Lower lobe of right lung (tissue), 2 donors: Measurements from ENCODE around the gene RSPH10B2. TPM values are rescaled to one million over a fixed set of nuclear protein-coding genes. Genes with fewer than 3 reads are reported as not detected.
"Not testable (repeated sequence)": the region's sequence is repeated elsewhere in the genome, so short reads cannot be mapped to it uniquely, and the experiment has no call there.

Source experiments
- ATAC-seq, 2 donors: fragments of 200-7000 bp; cut with Tn5 transposase; one replicate each; pipeline ENCODE4 v1.9.1; 2020 to 2022; ENCODE audit warnings: mild to moderate bottlenecking in 2 of 2, moderate library complexity in 2 of 2
- DNase-seq: peaks from one replicate; pipeline ENCODE4 v3.0.0-alpha.2; 2020
- H3K27ac ChIP-seq: fragments of 200-600 bp; one replicate; pipeline ENCODE4 v1.8.0; 2022
- H3K27me3 ChIP-seq: fragments of 200-600 bp; one replicate; pipeline ENCODE4 v1.8.0; 2022; ENCODE audit warnings: low read depth
- H3K36me3 ChIP-seq: fragments of 200-600 bp; one replicate; pipeline ENCODE4 v1.8.0; 2022; ENCODE audit warnings: mild to moderate bottlenecking
- H3K4me1 ChIP-seq: fragments of 200-600 bp; one replicate; pipeline ENCODE4 v1.8.0; 2022
- H3K4me3 ChIP-seq: fragments of 200-600 bp; one replicate; pipeline ENCODE4 v1.8.0; 2022; ENCODE audit warnings: mild to moderate bottlenecking
- H3K9me3 ChIP-seq: fragments of 200-600 bp; one replicate; pipeline ENCODE4 v1.8.0; 2022
- CTCF ChIP-seq: fragments of 200-600 bp; IDR thresholded peaks from one replicate; pipeline ENCODE4 v1.8.0; 2022; ENCODE audit warnings: antibody characterized with exemption, mild to moderate bottlenecking
- intact Hi-C: fragments of 100-400 bp; cut with DNase I; formaldehyde crosslinking; loops from one replicate; pipeline ENCODE4 v1.11.0; 2022
- total RNA-seq: library from RNA; stranded (reverse); fragmentation: NEBNext Ultra II Directional; extraction: Animal tissue kit (Norgen Biotek cat#: 25700); gene quantifications from one replicate; pipeline ENCODE4 v1.2.1, GENCODE V29; 2021
- donor health status: DM: no; HTN: yes; CAD: no; lungs with severe emphysema.

Gene RSPH10B2
- total RNA-seq, 1 donor from 2014 or later = 4.8 TPM

GRCh38 chr7:6831018-6831725 lies 77.3 kb downstream of the RSPH10B2 start:
- intact Hi-C loops = no loop called here
- no peak for ATAC-seq
- no peak for TF ChIP-seq CTCF

GRCh38 chr7:6833636-6834035 lies 79.7 kb downstream of the RSPH10B2 start:
- no peak for ATAC-seq
- no peak for TF ChIP-seq CTCF
- H3K9me3 ChIP-seq = no peaks in the 10 kb centered on the region
- peaks cover 7% of the 10 kb centered on the region for H3K27me3 ChIP-seq
- H3K27ac ChIP-seq = no peak overlapping the region
- no peak overlapping the region for H3K4me3 ChIP-seq
- H3K36me3 ChIP-seq = no peaks in the 10 kb centered on the region
- intact Hi-C loops = no loop called here
- no peak for DNase-seq
- no peaks in the 10 kb centered on the region for H3K4me1 ChIP-seq

More at GRCh38 chr7:6831018-6831725, 77.3 kb downstream of the RSPH10B2 start:
- Histone ChIP-seq H3K4me3 (no peak overlapping the region), H3K9me3 (no peaks in the 10 kb centered on the region), H3K4me1 (no peaks in the 10 kb centered on the region), H3K36me3 (no peaks in the 10 kb centered on the region), H3K27ac (no peak overlapping the region), H3K27me3 (peaks cover 7% of the 10 kb centered on the region)
- DNase-seq = no peak

GRCh38 chr7:6835521-6835920 lies 81.6 kb downstream of the RSPH10B2 start:
- H3K4me3 ChIP-seq, H3K9me3 ChIP-seq, intact Hi-C loops, DNase-seq, H3K27ac ChIP-seq, ATAC-seq, H3K4me1 ChIP-seq, H3K27me3 ChIP-seq, H3K36me3 ChIP-seq: not testable (repeated sequence)

- H3K27me3 ChIP-seq = peaks cover 11% of the 10 kb centered on the region
- DNase-seq, H3K4me1 ChIP-seq, H3K27ac ChIP-seq, H3K9me3 ChIP-seq, ATAC-seq, intact Hi-C loops, H3K4me3 ChIP-seq, H3K36me3 ChIP-seq: not testable (repeated sequence)
These were observed 83.2 kb downstream of the RSPH10B2 start for GRCh38 chr7:6837081-6837480.

GRCh38 chr7:6842278-6842921 lies 88.5 kb downstream of the RSPH10B2 start:
- ATAC-seq, DNase-seq, H3K4me3 ChIP-seq, H3K9me3 ChIP-seq, H3K27ac ChIP-seq, H3K27me3 ChIP-seq, H3K4me1 ChIP-seq, H3K36me3 ChIP-seq, intact Hi-C loops: not testable (repeated sequence)

GRCh38 chr7:6843092-6843491 lies 89.2 kb downstream of the RSPH10B2 start:
- H3K9me3 ChIP-seq, H3K27me3 ChIP-seq, H3K4me1 ChIP-seq, H3K27ac ChIP-seq, ATAC-seq, intact Hi-C loops, H3K4me3 ChIP-seq, H3K36me3 ChIP-seq, DNase-seq: not testable (repeated sequence)

GRCh38 chr7:6843654-6844053 lies 89.8 kb downstream of the RSPH10B2 start:
- H3K36me3 ChIP-seq, intact Hi-C loops, DNase-seq, H3K4me3 ChIP-seq, ATAC-seq, H3K4me1 ChIP-seq, H3K9me3 ChIP-seq, H3K27me3 ChIP-seq, H3K27ac ChIP-seq: not testable (repeated sequence)

GRCh38 chr7:6845971-6846449 lies 92.1 kb downstream of the RSPH10B2 start:
- H3K36me3 ChIP-seq, H3K27ac ChIP-seq, H3K4me1 ChIP-seq, H3K9me3 ChIP-seq, H3K4me3 ChIP-seq, intact Hi-C loops, DNase-seq, ATAC-seq, H3K27me3 ChIP-seq: not testable (repeated sequence)

GRCh38 chr7:6847751-6848150 lies 93.8 kb downstream of the RSPH10B2 start:
- H3K27me3 ChIP-seq, H3K4me3 ChIP-seq, H3K36me3 ChIP-seq, H3K4me1 ChIP-seq, ATAC-seq, H3K27ac ChIP-seq, H3K9me3 ChIP-seq, intact Hi-C loops, DNase-seq: not testable (repeated sequence)
